Measurements from ENCODE around the gene ACSL5.

Gene ACSL5

DNA sequence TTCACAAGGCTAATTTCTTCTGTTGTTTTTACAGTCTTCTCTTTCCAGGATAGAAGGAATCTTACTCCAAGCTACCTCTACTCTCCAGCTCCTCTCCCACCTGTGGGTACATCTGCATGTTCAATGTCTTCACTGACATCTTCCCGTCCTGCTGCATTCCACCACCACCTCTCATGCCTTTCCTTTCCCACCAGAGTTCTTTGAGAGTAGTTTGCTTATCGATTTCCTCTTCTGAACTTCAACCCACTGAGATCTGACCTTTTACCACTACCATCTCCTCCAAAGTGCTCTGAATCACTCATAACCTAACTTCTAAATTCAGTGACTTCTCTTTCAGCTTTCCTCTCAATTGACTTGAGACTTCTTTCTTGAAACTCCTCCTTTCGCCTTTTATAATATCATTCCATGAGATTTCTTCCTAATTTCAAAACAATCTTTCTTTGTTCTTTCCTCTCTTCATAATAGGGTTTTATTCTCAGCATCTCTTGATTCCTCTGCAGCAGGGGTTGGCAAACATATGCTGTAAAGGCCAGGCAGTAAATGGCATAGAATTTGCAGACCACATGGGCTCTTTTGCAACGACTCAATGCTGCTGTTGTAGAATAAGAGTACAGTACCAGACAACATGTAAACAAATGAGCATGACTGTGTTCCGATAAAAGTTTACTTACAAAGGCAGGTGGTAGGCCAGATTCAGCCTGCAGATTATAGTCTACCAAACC is 22.1 kb downstream of the ACSL5 start:
- TF ChIP-seq, protein P1, sequence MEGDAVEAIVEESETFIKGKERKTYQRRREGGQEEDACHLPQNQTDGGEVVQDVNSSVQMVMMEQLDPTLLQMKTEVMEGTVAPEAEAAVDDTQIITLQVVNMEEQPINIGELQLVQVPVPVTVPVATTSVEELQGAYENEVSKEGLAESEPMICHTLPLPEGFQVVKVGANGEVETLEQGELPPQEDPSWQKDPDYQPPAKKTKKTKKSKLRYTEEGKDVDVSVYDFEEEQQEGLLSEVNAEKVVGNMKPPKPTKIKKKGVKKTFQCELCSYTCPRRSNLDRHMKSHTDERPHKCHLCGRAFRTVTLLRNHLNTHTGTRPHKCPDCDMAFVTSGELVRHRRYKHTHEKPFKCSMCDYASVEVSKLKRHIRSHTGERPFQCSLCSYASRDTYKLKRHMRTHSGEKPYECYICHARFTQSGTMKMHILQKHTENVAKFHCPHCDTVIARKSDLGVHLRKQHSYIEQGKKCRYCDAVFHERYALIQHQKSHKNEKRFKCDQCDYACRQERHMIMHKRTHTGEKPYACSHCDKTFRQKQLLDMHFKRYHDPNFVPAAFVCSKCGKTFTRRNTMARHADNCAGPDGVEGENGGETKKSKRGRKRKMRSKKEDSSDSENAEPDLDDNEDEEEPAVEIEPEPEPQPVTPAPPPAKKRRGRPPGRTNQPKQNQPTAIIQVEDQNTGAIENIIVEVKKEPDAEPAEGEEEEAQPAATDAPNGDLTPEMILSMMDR (IDR thresholded peaks at IDR 0.05), result no peak

DNA sequence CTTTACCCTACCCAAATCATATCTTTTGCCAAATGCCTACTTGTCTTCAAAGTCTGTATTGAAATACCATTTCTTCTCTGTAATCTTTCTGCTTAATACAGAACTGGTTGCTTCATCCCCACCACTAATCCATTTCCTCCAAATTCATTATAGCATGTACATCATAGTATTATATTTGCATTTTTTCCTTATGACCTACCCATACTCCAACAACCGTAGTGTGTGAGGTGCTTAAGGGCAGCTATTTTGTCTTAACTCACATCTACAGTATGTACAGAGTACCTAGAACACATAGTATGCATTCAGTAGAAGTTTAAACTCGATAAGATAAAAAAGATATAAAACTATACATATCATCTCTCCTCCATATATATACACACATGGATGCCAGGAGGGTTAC is 23.7 kb downstream of the ACSL5 start:
- TF ChIP-seq, protein P1 (IDR thresholded peaks at IDR 0.05), result no peak

DNA sequence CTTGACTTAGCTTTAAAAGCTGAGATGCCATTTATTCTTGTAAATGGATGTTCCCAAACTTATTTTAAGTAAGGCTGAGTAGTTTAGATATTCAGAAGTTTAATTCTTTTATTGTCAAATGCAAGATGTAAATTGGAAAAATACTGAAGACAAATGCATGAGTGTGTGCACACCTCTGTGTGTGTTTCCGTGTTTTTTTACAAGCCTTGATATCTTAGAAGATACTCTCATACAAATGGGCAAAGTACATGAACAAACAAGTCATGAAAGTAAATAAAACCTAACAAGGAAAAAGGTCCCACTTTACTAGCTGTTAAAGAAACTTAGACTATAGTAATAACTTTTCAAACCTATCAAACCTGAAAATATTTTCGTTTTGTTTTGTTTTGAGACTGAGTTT is 29.0 kb downstream of the ACSL5 start:
- TF ChIP-seq, protein P1 (IDR thresholded peaks at IDR 0.05), result no peak

DNA sequence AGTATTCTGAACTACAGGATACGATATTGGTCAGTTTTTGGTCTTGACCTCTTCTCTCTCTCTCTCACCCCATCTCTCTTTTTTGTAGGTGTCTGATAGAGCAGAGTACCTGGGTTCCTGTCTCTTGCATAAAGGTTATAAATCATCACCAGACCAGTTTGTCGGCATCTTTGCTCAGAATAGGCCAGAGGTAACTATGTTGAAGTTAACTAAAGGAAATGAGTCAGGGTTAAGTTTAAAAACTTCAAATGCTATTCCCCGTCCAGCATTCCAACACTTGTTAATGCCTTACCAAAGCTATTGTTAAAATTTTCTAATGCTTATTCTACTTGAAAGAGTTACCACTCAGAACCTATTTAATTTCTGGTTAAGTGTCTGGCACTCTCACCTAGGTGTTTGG is 30.7 kb downstream of the ACSL5 start:
- TF ChIP-seq, protein P1 (IDR thresholded peaks at IDR 0.05), result no peak

GRCh38 chr10:112407696-112408095 is 33.8 kb downstream of the ACSL5 start:
- TF ChIP-seq, protein P1 (IDR thresholded peaks at IDR 0.05), result no peak

DNA sequence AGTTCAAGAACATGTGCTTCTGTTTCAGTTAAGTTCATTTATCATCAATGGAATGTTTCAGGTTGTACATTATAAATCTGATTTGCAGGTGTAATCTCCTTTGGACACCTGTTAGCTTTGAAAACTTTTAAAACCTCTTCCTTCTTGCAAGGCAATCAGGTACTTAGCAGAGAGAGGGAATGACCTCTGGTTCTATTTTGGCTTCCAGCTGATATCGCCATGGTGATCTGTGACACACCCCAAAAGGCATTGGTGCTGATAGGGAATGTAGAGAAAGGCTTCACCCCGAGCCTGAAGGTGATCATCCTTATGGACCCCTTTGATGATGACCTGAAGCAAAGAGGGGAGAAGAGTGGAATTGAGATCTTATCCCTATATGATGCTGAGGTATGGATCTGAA is 35.4 kb downstream of the ACSL5 start:
- TF ChIP-seq, protein P1 (IDR thresholded peaks at IDR 0.05), result no peak

GRCh38 chr10:112409755-112410154 is 35.8 kb downstream of the ACSL5 start:
- TF ChIP-seq, protein P1 (IDR thresholded peaks at IDR 0.05), result no peak

DNA sequence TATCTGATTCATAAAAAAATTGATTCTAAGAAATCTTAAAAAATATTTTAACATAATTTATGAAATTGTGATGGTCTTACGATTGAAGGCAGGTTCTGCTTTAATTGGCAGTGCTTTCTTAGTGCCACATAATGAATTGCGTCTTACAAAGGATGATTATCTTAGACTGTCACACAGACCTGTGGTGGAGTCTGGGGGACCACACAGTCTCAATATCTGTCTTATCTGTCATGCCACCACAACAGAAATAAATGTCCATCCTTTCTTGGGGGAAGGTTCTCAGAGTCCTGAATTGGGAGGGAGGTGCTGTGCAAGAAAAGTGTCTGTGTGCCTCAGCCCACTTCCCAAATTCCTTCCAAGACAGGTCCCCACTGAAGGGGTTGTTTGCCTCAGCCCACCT is 38.8 kb downstream of the ACSL5 start:
- TF ChIP-seq, protein P1 (IDR thresholded peaks at IDR 0.05), result no peak
